Uterus (tissue), 4 donors: ENCODE results near the gene IL23R. TPM values are rescaled to one million over a fixed set of nuclear protein-coding genes. Genes with fewer than 3 reads are reported as not detected.

Experiments used
- DNase-seq, 2 donors: peaks; one replicate each; pipeline ENCODE4 v3.0.0-alpha.2; 2019 to 2020
- H3K27ac ChIP-seq, 2 donors: fragments of 200-600 bp; sonication (generic); 1 replicate in 1 of 2; 2 replicates in 1 of 2; pipeline ENCODE4 v1.5.1; 2016 to 2018
- H3K27me3 ChIP-seq, 2 donors: fragments of 200-600 bp; sonication (generic); one replicate each; pipeline ENCODE4 v1.5.1; 2018 to 2019; ENCODE audit warnings: control low read depth in 1 of 2
- H3K36me3 ChIP-seq, 2 donors: fragments of 200-600 bp; sonication (generic); one replicate each; pipeline ENCODE4 v1.5.1; 2019; ENCODE audit warnings: control low read depth in 1 of 2
- H3K4me1 ChIP-seq, 2 donors: fragments of 200-600 bp; sonication (generic); one replicate each; pipeline ENCODE4 v1.5.1; 2018 to 2019; ENCODE audit warnings: control low read depth in 1 of 2
- H3K4me3 ChIP-seq, 2 donors: fragments of 200-600 bp; sonication (generic); 1 replicate in 1 of 2; 2 replicates in 1 of 2; pipeline ENCODE4 v1.5.1; 2018 to 2019; ENCODE audit warnings: mild to moderate bottlenecking in 1 of 2
- H3K9me3 ChIP-seq, 2 donors: fragments of 200-600 bp; sonication (generic); one replicate each; pipeline ENCODE4 v1.5.1; 2019; ENCODE audit warnings: control low read depth in 1 of 2
- POLR2A ChIP-seq, 2 donors: fragments of 450-650 bp; IDR thresholded peaks; one replicate each; pipeline ENCODE4 v1.6.1; 2016; ENCODE audit warnings: antibody characterized with exemption in 2 of 2, mild to moderate bottlenecking in 1 of 2, moderate library complexity in 1 of 2
- intact Hi-C: fragments of 100-400 bp; cut with DNase I; formaldehyde crosslinking; loops from one replicate; pipeline ENCODE4 v1.15.1; 2023; ENCODE audit warnings: low total_unique reads
- total RNA-seq, 4 donors: library from RNA; depleted of rRNA in 3 of 4; stranded (reverse); fragments of >200 nt in 3 of 4; gene quantifications; one replicate each; pipeline versions ENCODE4 v1.1.0 to v1.2.4, GENCODE V29; 2014 to 2023
- TF ChIP-seq, protein P1 (sequence below), 4 experiments: fragments of 200-600 bp in 2 of 4; fragments of 450-650 bp in 2 of 4; sonication (generic) in 2 of 4; IDR thresholded peaks; one replicate each; pipeline ENCODE4 v1.5.1; 2016 to 2019; ENCODE audit warnings: antibody characterized with exemption in 4 of 4, mild to moderate bottlenecking in 2 of 4, moderate library complexity in 1 of 4
- donor health status: DM: yes; HTN: yes; CAD: no.

IL23R gene
- total RNA-seq, 4 donors from 2014 or later, result 0.21 TPM; not detected in 3

DNA sequence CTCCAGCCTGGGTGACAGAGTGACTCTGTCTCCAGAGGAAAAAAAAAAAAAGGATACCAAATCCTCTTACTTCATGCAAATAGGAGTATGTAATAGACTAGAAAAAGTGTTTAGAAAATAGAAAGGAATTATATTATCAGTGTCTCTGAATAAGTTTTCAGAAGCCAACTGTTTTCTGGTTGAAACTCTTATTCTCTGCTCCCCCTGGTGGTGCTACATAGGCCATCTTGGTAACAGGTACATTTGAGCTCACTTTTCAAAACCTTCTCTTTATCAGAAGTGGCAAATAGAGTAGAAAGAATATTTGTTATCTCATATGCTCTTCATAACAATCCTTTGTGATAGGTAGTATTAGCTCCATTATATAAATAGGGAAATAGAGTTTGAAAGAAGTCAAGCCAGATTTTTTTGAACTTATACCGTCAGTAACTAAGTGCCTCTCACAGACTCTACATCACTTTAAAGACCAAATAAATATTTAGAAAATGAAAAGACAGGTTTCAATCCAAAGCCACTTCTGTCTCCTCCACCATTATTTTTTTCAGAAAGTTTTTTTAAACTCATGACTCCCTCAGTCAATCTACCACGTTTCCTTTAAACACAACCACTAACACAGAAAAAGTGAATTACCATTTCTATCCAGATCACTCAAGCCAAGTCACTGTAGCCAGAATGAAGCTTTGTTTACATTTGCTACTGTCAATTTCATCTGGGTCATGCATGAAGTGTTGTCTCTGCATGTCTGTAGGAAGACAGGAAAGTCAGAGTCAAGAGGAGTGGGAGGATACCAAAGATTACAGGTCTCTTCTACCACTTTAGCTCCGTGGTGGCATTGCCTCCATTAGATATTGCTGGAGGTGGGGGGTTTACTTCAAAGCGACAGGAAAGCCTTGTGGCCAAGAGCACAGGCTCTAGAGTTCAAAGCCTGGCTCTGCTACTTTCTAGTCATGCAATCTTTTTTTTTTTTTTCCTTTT lies 45.6 kb downstream of the IL23R start:
- H3K4me1 ChIP-seq, result no peaks in the 10 kb centered on the region
- H3K9me3 ChIP-seq, result no peaks in the 10 kb centered on the region
- intact Hi-C loops, result loop anchor here (10.0 kb wide), 1 partner anchor 283 kb away; no protein-coding TSS in a partner anchor
- H3K27ac ChIP-seq, result no peak overlapping the region
- H3K4me3 ChIP-seq, result no peak overlapping the region
- peak in 1 of 2 donors; percentile 16 for DNase-seq
- TF ChIP-seq, protein P1, sequence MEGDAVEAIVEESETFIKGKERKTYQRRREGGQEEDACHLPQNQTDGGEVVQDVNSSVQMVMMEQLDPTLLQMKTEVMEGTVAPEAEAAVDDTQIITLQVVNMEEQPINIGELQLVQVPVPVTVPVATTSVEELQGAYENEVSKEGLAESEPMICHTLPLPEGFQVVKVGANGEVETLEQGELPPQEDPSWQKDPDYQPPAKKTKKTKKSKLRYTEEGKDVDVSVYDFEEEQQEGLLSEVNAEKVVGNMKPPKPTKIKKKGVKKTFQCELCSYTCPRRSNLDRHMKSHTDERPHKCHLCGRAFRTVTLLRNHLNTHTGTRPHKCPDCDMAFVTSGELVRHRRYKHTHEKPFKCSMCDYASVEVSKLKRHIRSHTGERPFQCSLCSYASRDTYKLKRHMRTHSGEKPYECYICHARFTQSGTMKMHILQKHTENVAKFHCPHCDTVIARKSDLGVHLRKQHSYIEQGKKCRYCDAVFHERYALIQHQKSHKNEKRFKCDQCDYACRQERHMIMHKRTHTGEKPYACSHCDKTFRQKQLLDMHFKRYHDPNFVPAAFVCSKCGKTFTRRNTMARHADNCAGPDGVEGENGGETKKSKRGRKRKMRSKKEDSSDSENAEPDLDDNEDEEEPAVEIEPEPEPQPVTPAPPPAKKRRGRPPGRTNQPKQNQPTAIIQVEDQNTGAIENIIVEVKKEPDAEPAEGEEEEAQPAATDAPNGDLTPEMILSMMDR (IDR thresholded peaks at IDR 0.05), result peak in 2 of 4 experiments; percentile 22 to 34
- no peak for TF ChIP-seq POLR2A (IDR thresholded peaks at IDR 0.05)
- no peaks in the 10 kb centered on the region for H3K27me3 ChIP-seq
- H3K36me3 ChIP-seq, result no peaks in the 10 kb centered on the region

DNA sequence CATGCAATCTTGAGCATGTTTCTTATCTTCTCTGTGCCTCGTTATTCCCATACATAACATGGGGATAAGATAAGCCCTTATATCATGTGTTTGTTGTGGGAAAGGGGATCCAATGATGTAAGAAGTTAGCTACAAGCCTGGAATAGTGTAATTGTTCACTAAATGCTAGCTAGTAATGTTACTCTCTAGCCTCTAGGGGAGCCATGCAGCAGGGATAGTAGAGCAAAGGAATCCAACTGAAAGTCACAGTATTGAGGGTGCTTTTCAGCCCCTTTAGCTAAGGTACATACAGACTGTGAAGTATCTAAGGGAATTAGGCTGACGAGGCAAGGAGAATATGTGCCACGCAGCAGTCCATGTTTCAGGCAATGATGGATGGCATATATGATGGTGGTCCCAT lies 46.9 kb downstream of the IL23R start:
- Histone ChIP-seq H3K4me1 (no peaks in the 10 kb centered on the region), H3K9me3 (no peaks in the 10 kb centered on the region), H3K4me3 (no peak overlapping the region), H3K27me3 (no peaks in the 10 kb centered on the region), H3K36me3 (no peaks in the 10 kb centered on the region), H3K27ac (no peak overlapping the region)
- DNase-seq, result no peak
- TF ChIP-seq, protein P1 (IDR thresholded peaks at IDR 0.05), result no peak
- no peak for TF ChIP-seq POLR2A (IDR thresholded peaks at IDR 0.05)
- intact Hi-C loops, result loop anchor here (10.0 kb wide), 1 partner anchor 282 kb away; no protein-coding TSS in a partner anchor

GRCh38 chr1:67213948-67214347 lies 47.7 kb downstream of the IL23R start:
- Histone ChIP-seq H3K27me3 (no peaks in the 10 kb centered on the region), H3K9me3 (no peaks in the 10 kb centered on the region), H3K4me1 (no peaks in the 10 kb centered on the region), H3K27ac (no peak overlapping the region), H3K4me3 (no peak overlapping the region), H3K36me3 (no peaks in the 10 kb centered on the region)
- intact Hi-C loops, result loop anchor here (10.0 kb wide), 1 partner anchor 281 kb away; no protein-coding TSS in a partner anchor
- no peak for DNase-seq
- no peak for TF ChIP-seq POLR2A (IDR thresholded peaks at IDR 0.05)
- TF ChIP-seq, protein P1 (IDR thresholded peaks at IDR 0.05), result no peak

GRCh38 chr1:67214420-67215174 lies 48.3 kb downstream of the IL23R start:
- H3K9me3 ChIP-seq, result no peaks in the 10 kb centered on the region
- H3K27me3 ChIP-seq, result no peaks in the 10 kb centered on the region
- peak in 1 of 2 donors; percentile 17 for DNase-seq
- intact Hi-C loops, result loop anchor here (10.0 kb wide), 1 partner anchor 280 kb away; no protein-coding TSS in a partner anchor
- no peaks in the 10 kb centered on the region for H3K36me3 ChIP-seq
- no peak overlapping the region for H3K4me3 ChIP-seq
- no peaks in the 10 kb centered on the region for H3K4me1 ChIP-seq
- TF ChIP-seq POLR2A (IDR thresholded peaks at IDR 0.05), result no peak
- TF ChIP-seq, protein P1 (IDR thresholded peaks at IDR 0.05), result peak; percentile 14 to 32 (median 21)
- no peak overlapping the region for H3K27ac ChIP-seq
